ENCODE measurements around the gene BST1.
A peak's percentile ranks its signal among the peaks of the same experiment; 100 is the strongest.

Gene BST1

DNA sequence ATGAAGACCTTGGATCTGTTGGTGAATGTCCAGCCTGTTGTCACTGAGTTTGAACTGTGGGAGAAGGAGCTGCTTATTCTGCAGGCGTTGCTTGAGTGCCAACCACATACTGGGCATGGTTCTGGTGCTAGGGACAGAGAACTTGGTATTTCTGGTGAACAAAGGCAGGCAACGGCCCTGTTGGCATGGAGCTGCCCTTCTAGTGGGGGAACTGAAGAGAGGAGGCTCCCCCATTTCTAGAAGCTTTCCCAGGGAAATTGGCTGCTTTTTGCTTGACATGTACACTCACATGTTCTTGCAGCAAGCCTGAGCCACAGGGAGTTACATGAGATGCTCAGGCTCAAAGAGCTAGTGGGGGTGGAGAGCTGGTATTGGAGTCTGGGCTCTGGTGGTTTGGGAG, 66.3 kb downstream of the BST1 start:
- H4K12ac ChIP-seq (ENCODE audit: low read depth, low read length), result no peak overlapping the region
- no peaks in the 10 kb centered on the region for H3K79me1 ChIP-seq (ENCODE audit: low read length)
- H2AK5ac ChIP-seq (ENCODE audit: low read length), result no peak overlapping the region
- H3K36me3 ChIP-seq (ENCODE audit: control insufficient read depth in 1 of 2, insufficient read depth in 2 of 2, low read length in 2 of 2), result no peaks in the 10 kb centered on the region
- H3K9ac ChIP-seq (ENCODE audit: low read length), result no peak overlapping the region
- H3K18ac ChIP-seq (ENCODE audit: low read length), result no peak overlapping the region
- H3K9me3 ChIP-seq (ENCODE audit: insufficient read depth, low read depth, low read length), result peaks cover 2% of the 10 kb centered on the region
- no peak overlapping the region for H2BK120ac ChIP-seq (ENCODE audit: insufficient read depth, low read length, poor library complexity)
- no peak overlapping the region for H4K8ac ChIP-seq (ENCODE audit: low read depth, low read length)
- no peak overlapping the region for H3K4ac ChIP-seq (ENCODE audit: low read depth, low read length)
- H4K91ac ChIP-seq (ENCODE audit: low read depth, low read length), result no peak overlapping the region
- H2BK12ac ChIP-seq (ENCODE audit: low read length), result no peak overlapping the region
- no CpG with 5 or more reads among the region's 2 CpGs for WGBS (ENCODE audit: extremely low coverage, insufficient coverage, insufficient read length)
- no peak overlapping the region for H2AFZ ChIP-seq (ENCODE audit: insufficient read depth, low read length, poor library complexity)
- no peak for DNase-seq
- no peaks in the 10 kb centered on the region for H3K4me1 ChIP-seq (ENCODE audit: control insufficient read depth in 1 of 2, insufficient read depth in 2 of 2, low read length in 2 of 2)
- no peak overlapping the region for H3K4me2 ChIP-seq (ENCODE audit: low read length)
- no peak overlapping the region for H3K27ac ChIP-seq (ENCODE audit: low read depth, low read length)
- no peaks in the 10 kb centered on the region for H3K79me2 ChIP-seq (ENCODE audit: control insufficient read depth, insufficient read depth, low read length, poor library complexity)
- H3K23ac ChIP-seq (ENCODE audit: low read length), result no peak overlapping the region
- H2BK5ac ChIP-seq (ENCODE audit: low read depth, low read length, poor library complexity), result no peak overlapping the region
- H3K27me3 ChIP-seq (ENCODE audit: insufficient read depth, low read length), result no peaks in the 10 kb centered on the region
- H3K4me3 ChIP-seq (ENCODE audit: low read depth, low read length), result no peak overlapping the region
- H3K14ac ChIP-seq (ENCODE audit: low read length), result no peak overlapping the region

DNA sequence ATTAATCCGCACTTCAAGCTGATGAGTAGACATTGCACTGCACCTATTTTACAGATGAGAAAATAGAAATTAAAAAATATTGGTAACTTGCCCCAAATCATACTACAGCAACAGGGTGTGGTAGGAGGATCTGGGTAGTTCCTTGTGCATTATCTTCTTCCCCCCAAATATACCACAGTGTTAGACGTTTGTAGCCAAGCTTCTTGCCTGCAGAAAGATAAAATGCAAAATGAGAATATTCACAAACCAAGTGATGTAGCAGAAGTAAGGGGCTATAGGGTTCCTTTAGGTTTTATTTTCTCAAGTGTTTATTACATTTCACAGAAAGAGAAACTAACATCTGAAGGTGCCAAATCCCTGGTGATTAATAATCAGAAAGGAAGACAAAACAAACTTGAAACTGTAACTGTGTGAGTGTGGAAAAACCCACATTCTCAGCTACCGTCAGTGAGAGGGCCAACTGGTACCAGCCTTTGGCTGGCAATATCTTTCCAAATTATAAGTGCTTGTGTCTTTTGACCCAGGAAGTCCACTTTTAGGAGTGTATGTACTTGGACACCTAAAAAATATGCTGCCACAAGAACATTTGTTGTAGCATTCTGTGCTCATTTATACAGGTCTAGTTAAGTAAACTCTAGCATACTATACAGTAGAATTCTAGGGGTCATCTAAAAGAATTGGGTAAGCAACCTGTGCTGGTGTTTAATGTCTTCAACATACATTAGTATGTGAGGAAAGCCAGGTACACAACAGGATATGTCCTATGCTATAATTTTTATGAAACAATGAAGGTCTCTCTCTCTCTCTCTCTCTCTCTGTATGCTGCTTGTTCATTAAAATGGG, 68.6 kb downstream of the BST1 start:
- Histone ChIP-seq H2BK120ac (ENCODE audit: insufficient read depth, low read length, poor library complexity) (no peak overlapping the region), H3K4me2 (ENCODE audit: low read length) (no peak overlapping the region), H3K4me1 (ENCODE audit: control insufficient read depth in 1 of 2, insufficient read depth in 2 of 2, low read length in 2 of 2) (no peaks in the 10 kb centered on the region), H4K8ac (ENCODE audit: low read depth, low read length) (no peak overlapping the region), H3K79me2 (ENCODE audit: control insufficient read depth, insufficient read depth, low read length, poor library complexity) (no peaks in the 10 kb centered on the region), H3K79me1 (ENCODE audit: low read length) (no peaks in the 10 kb centered on the region), H3K9me3 (ENCODE audit: insufficient read depth, low read depth, low read length) (no peaks in the 10 kb centered on the region), H3K27me3 (ENCODE audit: insufficient read depth, low read length) (no peaks in the 10 kb centered on the region), H2AFZ (ENCODE audit: insufficient read depth, low read length, poor library complexity) (no peak overlapping the region), H3K4ac (ENCODE audit: low read depth, low read length) (no peak overlapping the region), H3K36me3 (ENCODE audit: control insufficient read depth in 1 of 2, insufficient read depth in 2 of 2, low read length in 2 of 2) (no peaks in the 10 kb centered on the region), H2BK12ac (ENCODE audit: low read length) (no peak overlapping the region), H3K23ac (ENCODE audit: low read length) (no peak overlapping the region), H3K9ac (ENCODE audit: low read length) (no peak overlapping the region), H4K12ac (ENCODE audit: low read depth, low read length) (no peak overlapping the region), H4K91ac (ENCODE audit: low read depth, low read length) (no peak overlapping the region), H3K18ac (ENCODE audit: low read length) (no peak overlapping the region), H2AK5ac (ENCODE audit: low read length) (no peak overlapping the region), H3K4me3 (ENCODE audit: low read depth, low read length) (no peak overlapping the region), H3K27ac (ENCODE audit: low read depth, low read length) (no peak overlapping the region), H3K14ac (ENCODE audit: low read length) (no peak overlapping the region), H2BK5ac (ENCODE audit: low read depth, low read length, poor library complexity) (no peak overlapping the region)
- no CpG with 5 or more reads among the region's 3 CpGs for WGBS (ENCODE audit: extremely low coverage, insufficient coverage, insufficient read length)
- no peak for DNase-seq

DNA sequence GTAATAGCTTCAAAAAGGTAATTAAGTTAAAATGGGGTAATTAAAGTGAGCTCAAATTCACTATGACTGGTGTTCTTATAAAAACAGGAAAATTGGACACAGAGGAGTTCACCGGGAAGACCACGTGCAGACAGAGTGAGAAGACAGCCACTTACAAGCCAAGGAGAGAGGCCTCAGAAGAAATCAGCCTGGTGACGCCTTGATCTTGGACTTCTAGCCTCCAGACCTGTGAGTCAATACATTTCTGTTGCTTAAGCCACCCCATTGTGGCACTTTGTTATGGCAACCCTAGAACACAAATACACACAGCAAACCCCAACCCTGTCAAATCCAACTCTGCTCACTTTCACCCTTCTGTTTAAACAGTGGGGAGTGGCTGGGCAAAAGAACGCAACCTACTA, 71.2 kb downstream of the BST1 start:
- H3K79me1 ChIP-seq (ENCODE audit: low read length), result no peaks in the 10 kb centered on the region
- H2AK5ac ChIP-seq (ENCODE audit: low read length), result no peak overlapping the region
- H3K4ac ChIP-seq (ENCODE audit: low read depth, low read length), result no peak overlapping the region
- H2BK120ac ChIP-seq (ENCODE audit: insufficient read depth, low read length, poor library complexity), result no peak overlapping the region
- no peak overlapping the region for H3K14ac ChIP-seq (ENCODE audit: low read length)
- no peaks in the 10 kb centered on the region for H3K9me3 ChIP-seq (ENCODE audit: insufficient read depth, low read depth, low read length)
- no peak overlapping the region for H3K4me3 ChIP-seq (ENCODE audit: low read depth, low read length)
- no peak overlapping the region for H2BK12ac ChIP-seq (ENCODE audit: low read length)
- DNase-seq, result peak; percentile 66 to 73
- no peak overlapping the region for H3K4me2 ChIP-seq (ENCODE audit: low read length)
- no peak overlapping the region for H2BK5ac ChIP-seq (ENCODE audit: low read depth, low read length, poor library complexity)
- no peaks in the 10 kb centered on the region for H3K36me3 ChIP-seq (ENCODE audit: control insufficient read depth in 1 of 2, insufficient read depth in 2 of 2, low read length in 2 of 2)
- no CpG with 5 or more reads among the region's 4 CpGs for WGBS (ENCODE audit: extremely low coverage, insufficient coverage, insufficient read length)
- H4K8ac ChIP-seq (ENCODE audit: low read depth, low read length), result no peak overlapping the region
- H3K27me3 ChIP-seq (ENCODE audit: insufficient read depth, low read length), result peaks cover 16% of the 10 kb centered on the region
- no peak overlapping the region for H3K23ac ChIP-seq (ENCODE audit: low read length)
- H3K4me1 ChIP-seq (ENCODE audit: control insufficient read depth in 1 of 2, insufficient read depth in 2 of 2, low read length in 2 of 2), result peaks cover 5 to 6% of the 10 kb centered on the region in 2 experiments
- no peak overlapping the region for H4K91ac ChIP-seq (ENCODE audit: low read depth, low read length)
- H3K27ac ChIP-seq (ENCODE audit: low read depth, low read length), result no peak overlapping the region
- H3K9ac ChIP-seq (ENCODE audit: low read length), result no peak overlapping the region
- H3K18ac ChIP-seq (ENCODE audit: low read length), result no peak overlapping the region
- H3K79me2 ChIP-seq (ENCODE audit: control insufficient read depth, insufficient read depth, low read length, poor library complexity), result no peaks in the 10 kb centered on the region
- H4K12ac ChIP-seq (ENCODE audit: low read depth, low read length), result no peak overlapping the region
- no peak overlapping the region for H2AFZ ChIP-seq (ENCODE audit: insufficient read depth, low read length, poor library complexity)

DNA sequence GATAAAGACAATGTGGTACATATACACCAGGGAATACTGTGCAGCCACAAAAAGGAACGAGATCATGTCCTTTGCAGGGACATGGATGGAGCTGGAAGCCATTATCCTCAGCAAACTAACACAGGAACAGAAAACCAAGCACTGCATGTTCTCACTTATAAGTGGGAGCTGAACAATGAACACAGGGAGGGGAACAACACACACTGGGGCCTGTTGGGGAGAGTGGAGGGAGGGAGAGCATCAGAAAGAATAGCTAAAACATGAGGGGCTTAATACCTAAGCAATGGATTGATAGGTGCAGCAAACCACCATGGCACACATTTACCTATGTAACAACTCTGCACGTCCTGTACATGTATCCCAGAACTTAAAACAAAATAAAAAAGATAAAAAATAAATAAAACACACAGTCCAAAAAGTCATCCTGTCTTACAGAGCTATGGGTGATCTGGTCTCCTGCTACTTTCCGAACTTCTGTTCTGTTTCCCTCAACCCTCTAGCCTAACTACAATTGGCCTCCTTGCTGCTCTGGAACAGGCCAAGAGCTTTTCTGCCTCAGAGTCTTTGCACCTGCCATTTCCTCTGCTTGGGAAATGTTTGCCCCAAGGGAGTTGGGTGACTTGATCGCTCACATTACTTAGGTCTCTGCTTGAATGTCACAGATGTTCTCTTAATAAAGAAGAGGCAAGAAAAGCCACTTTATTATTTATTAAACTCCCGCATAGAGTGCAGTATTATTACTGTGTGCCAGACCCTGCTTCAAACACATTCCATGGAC, 74.2 kb downstream of the BST1 start:
- H3K27ac ChIP-seq (ENCODE audit: low read depth, low read length), result no peak overlapping the region
- no peak overlapping the region for H3K23ac ChIP-seq (ENCODE audit: low read length)
- H3K14ac ChIP-seq (ENCODE audit: low read length), result no peak overlapping the region
- H3K4me3 ChIP-seq (ENCODE audit: low read depth, low read length), result no peak overlapping the region
- no peak overlapping the region for H2BK120ac ChIP-seq (ENCODE audit: insufficient read depth, low read length, poor library complexity)
- H3K36me3 ChIP-seq (ENCODE audit: control insufficient read depth in 1 of 2, insufficient read depth in 2 of 2, low read length in 2 of 2), result no peaks in the 10 kb centered on the region
- no peak overlapping the region for H4K91ac ChIP-seq (ENCODE audit: low read depth, low read length)
- H2BK5ac ChIP-seq (ENCODE audit: low read depth, low read length, poor library complexity), result no peak overlapping the region
- peaks cover 5 to 9% of the 10 kb centered on the region in 2 experiments for H3K4me1 ChIP-seq (ENCODE audit: control insufficient read depth in 1 of 2, insufficient read depth in 2 of 2, low read length in 2 of 2)
- no peak overlapping the region for H2BK12ac ChIP-seq (ENCODE audit: low read length)
- H3K18ac ChIP-seq (ENCODE audit: low read length), result no peak overlapping the region
- DNase-seq, result no peak
- no peaks in the 10 kb centered on the region for H3K79me1 ChIP-seq (ENCODE audit: low read length)
- H3K9ac ChIP-seq (ENCODE audit: low read length), result no peak overlapping the region
- no peak overlapping the region for H3K4me2 ChIP-seq (ENCODE audit: low read length)
- no peak overlapping the region for H2AK5ac ChIP-seq (ENCODE audit: low read length)
- H3K4ac ChIP-seq (ENCODE audit: low read depth, low read length), result no peak overlapping the region
- no peaks in the 10 kb centered on the region for H3K79me2 ChIP-seq (ENCODE audit: control insufficient read depth, insufficient read depth, low read length, poor library complexity)
- WGBS (ENCODE audit: extremely low coverage, insufficient coverage, insufficient read length), result no CpG with 5 or more reads among the region's 5 CpGs
- H4K12ac ChIP-seq (ENCODE audit: low read depth, low read length), result no peak overlapping the region
- no peak overlapping the region for H4K8ac ChIP-seq (ENCODE audit: low read depth, low read length)
- H3K9me3 ChIP-seq (ENCODE audit: insufficient read depth, low read depth, low read length), result no peaks in the 10 kb centered on the region
- H3K27me3 ChIP-seq (ENCODE audit: insufficient read depth, low read length), result peaks cover 20% of the 10 kb centered on the region
- no peak overlapping the region for H2AFZ ChIP-seq (ENCODE audit: insufficient read depth, low read length, poor library complexity)

Data from trophoblast cell (in vitro differentiated cells and primary cell).